ENCODE data around the gene L3MBTL4. TPM values are rescaled to one million over a fixed set of nuclear protein-coding genes. Genes with fewer than 3 reads are reported as not detected.
"Not testable (repeated sequence)": the region's sequence is repeated elsewhere in the genome, so short reads cannot be mapped to it uniquely, and the experiment has no call there.

The L3MBTL4 gene
- polyA plus RNA-seq, 1 donor from 2014 or later, result 0.61 TPM

DNA sequence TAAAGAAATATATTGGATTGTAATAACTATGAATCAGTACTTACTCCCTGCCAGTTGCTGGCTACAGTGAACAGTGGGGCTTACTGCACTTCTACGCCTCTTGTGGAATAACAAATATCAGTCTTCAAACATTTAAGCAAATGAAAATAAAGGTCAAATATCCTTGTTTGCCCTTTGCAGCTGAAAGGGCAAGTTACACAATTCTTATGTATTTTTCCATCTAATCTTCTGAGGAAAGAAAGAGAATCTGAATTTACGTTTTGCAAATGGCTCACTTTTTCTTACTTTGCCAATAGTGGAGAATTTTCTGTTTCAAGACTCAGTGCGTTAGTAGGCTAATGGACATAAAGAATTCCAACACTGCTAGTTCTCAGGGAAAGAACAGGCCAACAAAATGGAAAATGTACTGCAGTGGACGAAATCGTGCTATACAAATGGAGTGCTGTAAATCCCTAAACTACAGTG is 362.2 kb downstream of the L3MBTL4 start:
- H3K27me3 Mint-ChIP-seq, result no peaks in the 10 kb centered on the region
- peaks cover 0 to 2% (median 0%) of the 10 kb centered on the region in 3 donors for H3K9me3 Mint-ChIP-seq
- H3K36me3 Mint-ChIP-seq, result peaks cover 2% of the 10 kb centered on the region
- no peak overlapping the region for H3K27ac Mint-ChIP-seq
- no peak overlapping the region for H3K4me3 Mint-ChIP-seq
- H3K4me1 Mint-ChIP-seq, result no peaks in the 10 kb centered on the region

DNA sequence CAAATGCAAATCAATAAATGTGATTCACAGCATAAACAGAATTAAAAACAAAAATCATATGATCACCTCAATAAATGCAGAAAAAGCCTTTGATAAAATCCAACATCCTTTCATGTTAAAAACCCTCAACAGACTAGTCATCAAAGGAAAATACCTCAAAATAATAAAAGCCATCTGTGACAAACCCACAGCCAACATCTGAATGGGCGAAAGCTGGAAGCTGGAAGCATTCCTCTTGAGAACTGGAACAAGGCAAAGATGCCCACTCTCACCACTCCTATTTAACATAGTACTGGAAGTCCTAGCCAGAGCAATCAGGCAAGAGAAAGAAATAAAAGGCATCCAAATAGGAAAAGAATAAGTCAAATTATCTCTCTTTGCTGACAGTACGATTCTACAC is 367.1 kb downstream of the L3MBTL4 start:
- H3K9me3 Mint-ChIP-seq, H3K27ac Mint-ChIP-seq, H3K27me3 Mint-ChIP-seq, H3K4me1 Mint-ChIP-seq, H3K36me3 Mint-ChIP-seq, H3K4me3 Mint-ChIP-seq: not testable (repeated sequence)

GRCh38 chr18:6044773-6045172 is 369.9 kb downstream of the L3MBTL4 start:
- H3K4me1 Mint-ChIP-seq, result peaks cover 0 to 3% (median 0%) of the 10 kb centered on the region in 3 donors

DNA sequence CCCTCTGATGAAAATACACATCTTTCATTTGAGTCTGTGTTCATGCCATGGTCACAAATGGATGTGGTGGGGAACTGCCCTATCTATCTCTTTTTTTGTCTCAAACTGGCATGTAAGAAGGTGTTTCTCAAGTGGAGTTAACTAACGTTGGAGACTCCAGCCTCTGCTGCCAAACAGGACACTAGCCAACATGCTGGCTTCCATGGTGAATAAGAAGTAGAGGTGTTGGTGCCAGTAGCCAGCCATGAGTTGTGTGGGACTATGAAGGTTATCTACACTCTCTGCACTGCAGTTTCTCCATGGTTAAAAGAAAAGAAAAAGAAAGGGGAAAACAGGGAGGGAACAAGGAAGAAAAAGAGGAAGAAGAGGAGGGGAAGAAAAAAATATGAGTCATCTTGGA is 370.4 kb downstream of the L3MBTL4 start:
- Mint-ChIP-seq H3K27me3 (no peaks in the 10 kb centered on the region), H3K27ac (no peak overlapping the region), H3K4me1 (peaks cover 0 to 3% (median 0%) of the 10 kb centered on the region in 3 donors), H3K4me3 (no peak overlapping the region), H3K36me3 (no peaks in the 10 kb centered on the region), H3K9me3 (peaks cover 4 to 10% (median 6%) of the 10 kb centered on the region in 3 donors)

More at GRCh38 chr18:6044773-6045172, 369.9 kb downstream of the L3MBTL4 start:
- Mint-ChIP-seq H3K4me3 (no peak overlapping the region), H3K36me3 (no peaks in the 10 kb centered on the region), H3K9me3 (peaks cover 4 to 10% (median 6%) of the 10 kb centered on the region in 3 donors), H3K27ac (no peak overlapping the region), H3K27me3 (no peaks in the 10 kb centered on the region)

- Mint-ChIP-seq H3K27me3 (no peaks in the 10 kb centered on the region), H3K9me3 (peaks cover 8 to 15% (median 13%) of the 10 kb centered on the region in 3 donors), H3K27ac (no peak overlapping the region), H3K36me3 (no peaks in the 10 kb centered on the region), H3K4me3 (no peak overlapping the region), H3K4me1 (peaks cover 0 to 3% (median 0%) of the 10 kb centered on the region in 3 donors)
Measured at GRCh38 chr18:6039055-6039454, 375.7 kb downstream of the L3MBTL4 start.

DNA sequence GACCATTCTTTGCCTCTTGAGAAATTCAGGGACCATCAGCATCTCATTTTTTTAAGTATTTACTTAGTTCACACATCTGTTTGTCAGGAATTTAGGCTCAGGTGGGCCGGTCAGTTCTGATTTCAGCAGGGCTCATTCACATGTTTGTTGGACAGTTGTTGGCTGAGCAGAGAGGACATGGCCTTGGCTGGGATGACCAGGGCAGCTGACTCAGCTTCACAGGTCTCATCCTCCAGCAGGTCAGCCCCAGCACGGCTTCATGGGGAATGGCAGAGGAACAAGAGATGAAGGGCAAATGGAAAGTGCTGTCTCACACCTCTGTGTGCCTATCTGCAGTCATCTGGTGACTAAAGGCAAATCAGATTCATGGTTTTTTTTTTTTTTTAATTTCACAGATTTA is 383.3 kb downstream of the L3MBTL4 start:
- Mint-ChIP-seq H3K4me3 (no peak overlapping the region), H3K27me3 (no peaks in the 10 kb centered on the region), H3K36me3 (no peaks in the 10 kb centered on the region), H3K9me3 (peaks cover 0 to 9% (median 6%) of the 10 kb centered on the region in 3 donors), H3K4me1 (peaks cover 0 to 2% (median 0%) of the 10 kb centered on the region in 3 donors), H3K27ac (no peak overlapping the region)

DNA sequence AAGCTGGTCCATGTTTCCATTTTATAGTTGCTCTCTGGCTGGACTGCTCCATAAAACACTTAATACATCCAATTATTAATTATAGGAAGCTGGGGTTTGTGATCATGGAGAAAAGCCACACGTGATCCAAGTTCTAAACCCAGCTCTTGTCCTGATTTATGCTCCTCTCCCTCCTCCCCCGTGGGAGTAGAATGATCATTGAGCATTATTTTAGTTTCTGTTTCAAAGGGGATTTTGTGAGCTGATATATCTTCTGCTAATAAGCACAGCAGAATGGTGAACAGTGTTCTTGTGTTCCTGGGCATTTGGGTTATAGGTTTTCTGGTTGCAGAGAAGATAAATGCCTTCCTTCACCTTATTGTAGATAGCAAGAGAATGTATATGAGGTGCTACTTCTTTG is 383.7 kb downstream of the L3MBTL4 start:
- H3K4me3 Mint-ChIP-seq, result no peak overlapping the region
- peaks cover 0 to 2% (median 0%) of the 10 kb centered on the region in 3 donors for H3K4me1 Mint-ChIP-seq
- H3K27ac Mint-ChIP-seq, result no peak overlapping the region
- no peaks in the 10 kb centered on the region for H3K27me3 Mint-ChIP-seq
- no peaks in the 10 kb centered on the region for H3K36me3 Mint-ChIP-seq
- H3K9me3 Mint-ChIP-seq, result peaks cover 0 to 6% (median 1%) of the 10 kb centered on the region in 3 donors

GRCh38 chr18:6024745-6025248 is 389.9 kb downstream of the L3MBTL4 start:
- Mint-ChIP-seq H3K27ac (no peak overlapping the region), H3K4me1 (peaks cover 0 to 3% (median 0%) of the 10 kb centered on the region in 3 donors), H3K27me3 (peaks cover 1% of the 10 kb centered on the region), H3K36me3 (no peaks in the 10 kb centered on the region), H3K4me3 (no peak overlapping the region), H3K9me3 (peaks cover 0 to 3% (median 0%) of the 10 kb centered on the region in 3 donors)

DNA sequence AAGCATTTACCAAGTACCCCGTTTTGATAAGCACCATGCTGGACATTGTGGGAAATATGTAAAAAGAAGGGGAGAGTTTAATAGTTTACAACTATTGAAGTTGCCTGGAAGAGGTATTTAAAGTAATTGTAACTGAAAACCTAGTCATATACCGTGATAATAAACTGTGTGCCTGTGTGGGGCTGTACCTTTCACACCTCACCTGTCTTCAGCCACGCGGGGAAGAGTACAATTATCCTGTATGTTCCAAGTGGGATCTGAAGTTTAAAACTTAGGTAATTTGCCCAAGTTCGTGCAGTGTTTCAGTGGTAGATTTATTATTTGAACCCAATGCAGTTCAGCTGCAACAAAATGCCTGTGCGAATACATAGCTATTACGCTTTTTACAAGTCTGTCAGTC is 391.2 kb downstream of the L3MBTL4 start:
- no peak overlapping the region for H3K4me3 Mint-ChIP-seq
- H3K27me3 Mint-ChIP-seq, result peaks cover 1% of the 10 kb centered on the region
- no peak overlapping the region for H3K27ac Mint-ChIP-seq
- H3K9me3 Mint-ChIP-seq, result peaks cover 0 to 2% (median 0%) of the 10 kb centered on the region in 3 donors
- peaks cover 0 to 3% (median 0%) of the 10 kb centered on the region in 3 donors for H3K4me1 Mint-ChIP-seq
- H3K36me3 Mint-ChIP-seq, result no peaks in the 10 kb centered on the region

DNA sequence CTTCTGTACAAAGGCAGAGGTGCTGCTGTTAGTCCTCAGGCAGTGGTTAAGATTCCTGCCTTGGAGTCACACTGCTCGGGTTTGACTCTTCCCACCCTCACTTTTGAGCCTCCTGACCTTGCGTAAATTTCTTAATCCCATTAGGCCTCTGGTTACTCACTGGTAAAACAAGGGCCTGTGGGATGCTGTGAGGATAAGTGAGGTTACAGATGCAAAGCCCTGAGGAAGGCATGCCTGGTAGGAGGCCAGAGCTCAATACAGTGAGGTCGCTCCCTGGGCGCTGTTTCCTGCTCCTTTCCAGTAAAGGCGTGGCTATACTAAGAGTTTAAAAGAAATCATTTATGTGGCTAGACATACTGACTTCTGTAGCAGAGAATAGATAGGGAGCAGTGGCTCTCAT is 391.9 kb downstream of the L3MBTL4 start:
- Mint-ChIP-seq H3K9me3 (peaks cover 0 to 2% (median 0%) of the 10 kb centered on the region in 3 donors), H3K27me3 (peaks cover 1% of the 10 kb centered on the region)

GRCh38 chr18:6022074-6022444 is 392.7 kb downstream of the L3MBTL4 start:
- H3K9me3 Mint-ChIP-seq, result peaks cover 0 to 2% (median 0%) of the 10 kb centered on the region in 3 donors
- H3K27me3 Mint-ChIP-seq, result peaks cover 1% of the 10 kb centered on the region
- H3K4me3 Mint-ChIP-seq, result no peak overlapping the region
- no peaks in the 10 kb centered on the region for H3K36me3 Mint-ChIP-seq
- no peak overlapping the region for H3K27ac Mint-ChIP-seq
- H3K4me1 Mint-ChIP-seq, result peaks cover 0 to 2% (median 0%) of the 10 kb centered on the region in 3 donors

More for the DNA sequence above, 391.9 kb downstream of the L3MBTL4 start:
- peaks cover 0 to 3% (median 0%) of the 10 kb centered on the region in 3 donors for H3K4me1 Mint-ChIP-seq
- no peak overlapping the region for H3K4me3 Mint-ChIP-seq
- no peaks in the 10 kb centered on the region for H3K36me3 Mint-ChIP-seq
- no peak overlapping the region for H3K27ac Mint-ChIP-seq

- H3K9me3 Mint-ChIP-seq, result peaks cover 0 to 2% (median 0%) of the 10 kb centered on the region in 3 donors
- peaks cover 1% of the 10 kb centered on the region for H3K27me3 Mint-ChIP-seq
- H3K4me1 Mint-ChIP-seq, result peaks cover 0 to 1% (median 0%) of the 10 kb centered on the region in 3 donors
- no peak overlapping the region for H3K27ac Mint-ChIP-seq
- no peak overlapping the region for H3K4me3 Mint-ChIP-seq
- no peaks in the 10 kb centered on the region for H3K36me3 Mint-ChIP-seq
Measured at GRCh38 chr18:6021306-6022073, 393.2 kb downstream of the L3MBTL4 start.

GRCh38 chr18:6018671-6019070 is 396.0 kb downstream of the L3MBTL4 start:
- no peak overlapping the region for H3K4me3 Mint-ChIP-seq
- H3K9me3 Mint-ChIP-seq, result peaks cover 0 to 2% (median 0%) of the 10 kb centered on the region in 3 donors
- H3K27me3 Mint-ChIP-seq, result peaks cover 3% of the 10 kb centered on the region
- H3K27ac Mint-ChIP-seq, result no peak overlapping the region
- no peaks in the 10 kb centered on the region for H3K36me3 Mint-ChIP-seq
- peaks cover 0 to 1% (median 0%) of the 10 kb centered on the region in 3 donors for H3K4me1 Mint-ChIP-seq

DNA sequence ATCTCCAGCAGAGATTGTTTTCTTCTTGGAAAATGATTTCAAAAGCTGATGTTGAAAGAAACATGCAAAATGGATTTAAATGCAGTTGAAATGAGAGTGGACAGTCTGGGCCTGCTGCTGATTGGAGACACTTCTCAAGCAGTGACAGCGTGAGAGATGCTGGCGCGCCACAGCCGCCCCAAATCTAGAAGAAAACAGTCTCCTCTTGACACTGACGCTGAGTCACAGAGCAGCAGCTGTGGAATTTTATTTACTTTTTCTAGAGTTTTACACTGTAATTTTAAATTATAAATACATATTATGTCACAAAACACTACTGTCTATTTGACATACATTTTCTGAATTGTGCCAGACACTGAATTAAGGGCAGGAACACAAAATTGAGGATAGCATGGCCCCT is 397.5 kb downstream of the L3MBTL4 start:
- Mint-ChIP-seq H3K4me1 (peaks cover 0 to under 1% (median 0%) of the 10 kb centered on the region in 3 donors), H3K27me3 (peaks cover 3% of the 10 kb centered on the region), H3K27ac (no peak overlapping the region), H3K36me3 (no peaks in the 10 kb centered on the region), H3K4me3 (no peak overlapping the region), H3K9me3 (peaks cover 0 to under 1% (median 0%) of the 10 kb centered on the region in 3 donors)

GRCh38 chr18:6015364-6015763 is 399.3 kb downstream of the L3MBTL4 start:
- no peaks in the 10 kb centered on the region for H3K36me3 Mint-ChIP-seq
- peaks cover 1% of the 10 kb centered on the region for H3K27me3 Mint-ChIP-seq
- H3K4me1 Mint-ChIP-seq, result no peaks in the 10 kb centered on the region
- no peak overlapping the region for H3K27ac Mint-ChIP-seq
- no peak overlapping the region for H3K4me3 Mint-ChIP-seq
- no peaks in the 10 kb centered on the region for H3K9me3 Mint-ChIP-seq

Data from IgD-negative memory B cell (primary cell).